ENCODE measurements around the gene DPCD.

DNA sequence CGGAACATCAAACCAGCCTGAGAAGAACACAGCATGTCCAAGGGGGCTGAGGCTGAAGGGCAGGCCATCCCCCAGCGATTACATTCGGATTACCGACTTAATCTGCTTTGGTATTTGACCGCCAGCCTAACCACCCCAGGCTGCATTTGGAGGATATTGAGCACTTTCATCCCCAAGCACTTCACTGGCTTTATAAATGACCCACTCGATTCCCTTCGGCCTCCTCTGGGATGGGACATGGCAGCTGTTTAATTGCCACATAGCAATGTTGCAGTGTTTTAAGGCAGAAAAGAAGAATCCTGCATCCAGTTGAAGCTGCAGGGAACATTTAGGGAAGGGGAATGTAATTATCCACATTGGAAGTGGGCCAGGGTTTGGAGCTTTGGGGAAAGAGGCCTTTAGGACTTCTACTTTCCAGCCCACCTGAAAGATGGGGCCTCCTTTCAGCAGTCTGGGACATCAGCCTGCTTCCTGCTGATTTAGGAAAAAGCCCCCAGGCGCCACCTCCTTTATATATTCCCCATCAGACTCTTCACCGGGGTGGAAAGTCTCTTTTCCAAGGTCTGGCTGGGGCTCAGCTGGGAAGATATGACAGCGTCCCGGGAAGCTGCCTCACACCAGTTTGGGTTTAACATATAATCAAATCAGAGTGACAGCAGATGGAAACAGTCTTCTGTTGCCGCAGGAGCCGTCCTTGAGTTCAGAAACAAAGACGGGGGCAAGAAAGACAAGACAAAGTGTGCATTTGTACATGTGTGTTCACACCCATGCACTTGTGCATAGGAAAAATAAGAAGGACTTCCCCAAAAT lies 9.2 kb downstream of the DPCD start:
- TF ChIP-seq, protein P1, sequence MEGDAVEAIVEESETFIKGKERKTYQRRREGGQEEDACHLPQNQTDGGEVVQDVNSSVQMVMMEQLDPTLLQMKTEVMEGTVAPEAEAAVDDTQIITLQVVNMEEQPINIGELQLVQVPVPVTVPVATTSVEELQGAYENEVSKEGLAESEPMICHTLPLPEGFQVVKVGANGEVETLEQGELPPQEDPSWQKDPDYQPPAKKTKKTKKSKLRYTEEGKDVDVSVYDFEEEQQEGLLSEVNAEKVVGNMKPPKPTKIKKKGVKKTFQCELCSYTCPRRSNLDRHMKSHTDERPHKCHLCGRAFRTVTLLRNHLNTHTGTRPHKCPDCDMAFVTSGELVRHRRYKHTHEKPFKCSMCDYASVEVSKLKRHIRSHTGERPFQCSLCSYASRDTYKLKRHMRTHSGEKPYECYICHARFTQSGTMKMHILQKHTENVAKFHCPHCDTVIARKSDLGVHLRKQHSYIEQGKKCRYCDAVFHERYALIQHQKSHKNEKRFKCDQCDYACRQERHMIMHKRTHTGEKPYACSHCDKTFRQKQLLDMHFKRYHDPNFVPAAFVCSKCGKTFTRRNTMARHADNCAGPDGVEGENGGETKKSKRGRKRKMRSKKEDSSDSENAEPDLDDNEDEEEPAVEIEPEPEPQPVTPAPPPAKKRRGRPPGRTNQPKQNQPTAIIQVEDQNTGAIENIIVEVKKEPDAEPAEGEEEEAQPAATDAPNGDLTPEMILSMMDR (IDR thresholded peaks at IDR 0.05), result no peak
- TF ChIP-seq POLR2A (IDR thresholded peaks at IDR 0.05), result no peak
